OCI-LY7 (cell line): ENCODE results near the gene CILP2. TPM values are rescaled to one million over a fixed set of nuclear protein-coding genes. Genes with fewer than 3 reads are reported as not detected.

Experiments
- BruUV-seq: library from RNA; stranded (reverse); fragments of 400-500 nt; replicated peaks from 2 replicates; lab custom pipeline; 2021; lab: Mats Ljungman, UMichigan
- CTCF ChIA-PET: fragments of 300-600 bp; sonication (Branson Sonifier 250); formaldehyde crosslinking; loops from one replicate; lab custom pipeline; 2022; ENCODE audit warnings: antibody characterized with exemption; ENCODE audit not compliant: unreplicated experiment; lab: Charles Lee
- POLR2A ChIA-PET: fragments of 300-600 bp; sonication (Branson Sonifier 250); formaldehyde crosslinking; loops from one replicate; lab custom pipeline; 2022; ENCODE audit warnings: antibody characterized with exemption; lab: Charles Lee
- DNase-seq: peaks from one replicate; pipeline ENCODE4 v3.0.0-alpha.2; 2015; ENCODE audit warnings: low spot score
- H2AFZ ChIP-seq: fragments of 200-600 bp; sonication (generic), shearing (Covaris generic); 2 replicates; pipeline ENCODE4 v1.6.1; 2014; ENCODE audit warnings: mild to moderate bottlenecking, antibody characterized with exemption, low read length, moderate library complexity
- H3K27ac ChIP-seq: fragments of 200-600 bp; sonication (generic); 2 replicates; pipeline ENCODE4 v1.5.1; 2014; ENCODE audit warnings: mixed run types, low read depth, mild to moderate bottlenecking, moderate library complexity, low read length, inconsistent platforms; ENCODE audit not compliant: poor library complexity, severe bottlenecking
- H3K36me3 ChIP-seq: fragments of 200-600 bp; sonication (generic); 2 replicates; pipeline ENCODE4 v1.6.1; 2014; ENCODE audit warnings: mild to moderate bottlenecking, antibody characterized with exemption, low read length, moderate library complexity, mixed read lengths; ENCODE audit not compliant: insufficient read depth
- H3K4me1 ChIP-seq: fragments of 200-600 bp; sonication (generic); 2 replicates; pipeline ENCODE4 v1.5.1; 2014; ENCODE audit warnings: mild to moderate bottlenecking, low read length; ENCODE audit not compliant: insufficient read depth, poor library complexity, severe bottlenecking
- H3K4me2 ChIP-seq: fragments of 200-600 bp; sonication (generic); 2 replicates; pipeline ENCODE4 v1.6.1; 2014; ENCODE audit warnings: mild to moderate bottlenecking, low read length
- H3K4me3 ChIP-seq: fragments of 200-600 bp; sonication (generic); 2 replicates; pipeline ENCODE4 v1.5.1; 2014; ENCODE audit warnings: mild to moderate bottlenecking, low read depth, low read length; ENCODE audit not compliant: poor library complexity, severe bottlenecking
- H3K79me2 ChIP-seq: fragments of 200-600 bp; sonication (generic); 2 replicates; pipeline ENCODE4 v1.6.1; 2016; ENCODE audit warnings: low read depth, mild to moderate bottlenecking, low read length, moderate library complexity, mixed read lengths; ENCODE audit not compliant: insufficient read depth
- H3K9me2 ChIP-seq: fragments of 200-600 bp; sonication (generic); 2 replicates; pipeline ENCODE4 v1.6.1; 2016; ENCODE audit warnings: mild to moderate bottlenecking, low read length, mixed read lengths; ENCODE audit not compliant: insufficient read depth
- H3K9me3 ChIP-seq: fragments of 200-600 bp; sonication (generic); 2 replicates; pipeline ENCODE4 v1.6.1; 2014; ENCODE audit warnings: mild to moderate bottlenecking, mixed run types, low read length, mixed read lengths
- H4K20me1 ChIP-seq: fragments of 200-600 bp; sonication (generic); 2 replicates; pipeline ENCODE4 v1.6.1; 2014; ENCODE audit warnings: mild to moderate bottlenecking, antibody characterized with exemption, low read length, moderate library complexity, mixed read lengths; ENCODE audit not compliant: insufficient read depth
- EZH2phosphoT487 ChIP-seq: fragments of 200-600 bp; sonication (generic); IDR thresholded peaks from 2 replicates; pipeline ENCODE4 v1.6.1; 2018; ENCODE audit warnings: low read depth, borderline replicate concordance, mild to moderate bottlenecking, mixed run types, antibody characterized with exemption, low read length, moderate library complexity, mixed read lengths
- intact Hi-C: fragments of 100-400 bp; cut with micrococcal nuclease; formaldehyde crosslinking; loops from one replicate; pipeline ENCODE4 v1.10.0; 2022; ENCODE audit not compliant: unreplicated experiment
- total RNA-seq, 2 experiments: library from RNA; depleted of rRNA in 1 of 2; stranded (reverse); fragments of >200 nt in 1 of 2; shearing (Covaris generic) in 1 of 2; gene quantifications; 2 replicates each; pipeline ENCODE4 v1.2.3, GENCODE V29; 2014 to 2022
- TF ChIP-seq, protein P1 (sequence below): fragments of 200-600 bp; sonication (generic); conservative IDR thresholded peaks from 2 replicates; pipeline ENCODE4 v1.5.1; 2014; ENCODE audit warnings: mild to moderate bottlenecking, antibody characterized with exemption, low read length, moderate library complexity, mixed read lengths

Gene CILP2
- total RNA-seq, 2 experiments from 2014 or later, result 0.19 to 0.51 TPM

DNA sequence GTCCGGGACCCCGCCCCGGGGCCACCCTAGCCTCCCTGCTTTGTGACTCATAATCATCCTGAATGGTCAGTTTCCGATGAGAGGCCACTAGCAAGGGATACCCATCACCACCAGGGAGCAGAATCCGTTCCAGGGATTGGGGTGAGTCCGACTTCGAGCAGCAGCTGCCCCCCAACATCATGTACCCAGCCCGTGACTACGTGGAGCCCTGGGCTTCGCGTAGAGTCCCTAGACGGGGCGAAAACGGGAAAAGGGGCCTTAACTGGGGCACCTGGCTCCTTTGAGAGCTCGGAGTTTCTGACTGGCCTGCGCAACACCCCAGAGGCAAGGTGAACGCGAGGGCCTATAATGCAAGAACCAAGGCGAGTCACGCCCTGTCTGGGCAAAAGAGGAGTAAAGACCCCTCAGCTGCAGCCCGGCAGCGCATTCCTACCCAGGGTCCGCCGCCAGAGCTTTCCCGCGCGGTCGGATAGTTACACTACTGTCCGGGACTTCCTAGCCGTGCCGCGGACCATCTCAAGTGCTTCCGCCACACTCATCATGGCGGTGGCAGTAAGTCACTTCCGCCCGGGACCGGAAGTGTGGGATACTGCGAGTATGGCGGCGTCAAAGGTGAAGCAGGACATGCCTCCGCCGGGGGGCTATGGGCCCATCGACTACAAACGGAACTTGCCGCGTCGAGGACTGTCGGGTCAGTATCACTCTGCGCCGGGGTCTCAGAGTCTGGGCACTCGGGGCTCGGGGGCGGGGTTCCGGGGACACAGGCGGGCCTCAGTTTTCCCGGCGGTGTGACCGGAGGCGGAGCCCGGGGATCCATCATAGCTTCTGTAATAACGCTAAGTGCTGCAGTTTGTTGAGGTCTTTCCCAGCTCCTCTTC is 22.2 kb upstream of the CILP2 start, which contains the start of gene NDUFA13:
Gene NDUFA13, plus strand, starts transcription at position 584 of the 878 bp plus-strand sequence. Its CDS starts 14 bp downstream, at position 598.
- H3K9me2 ChIP-seq, result no peaks in the 10 kb centered on the region
- TSS peak; percentile 95 for BruUV-seq
- peak within 1 kb of the TSS; percentile 90 for H3K4me3 ChIP-seq
- H3K4me1 ChIP-seq, result peaks cover 32% of the 10 kb centered on the region
- intact Hi-C loops, result loop anchor here (1.0 kb wide), 1 partner anchor 8 kb away; no protein-coding TSS in a partner anchor
- H3K4me2 ChIP-seq, result peak within 1 kb of the TSS; percentile 70
- H3K79me2 ChIP-seq, result peaks cover 46% of the 10 kb centered on the region
- DNase-seq, result peak; percentile 95
- H4K20me1 ChIP-seq, result no peaks in the 10 kb centered on the region
- POLR2A ChIA-PET, result interaction anchor here (0.6 to 2.2 kb wide), 4 partner anchors 9 to 141 kb away, joined by 3 to 7 read pairs (median 3); no protein-coding TSS in a partner anchor
- peaks cover 25% of the 10 kb centered on the region for H3K36me3 ChIP-seq
- peak within 1 kb of the TSS; percentile 56 for H3K27ac ChIP-seq
- H2AFZ ChIP-seq, result peak within 1 kb of the TSS; percentile 43; the same call in 1 of the 2 replicates
- H3K9me3 ChIP-seq, result no peaks in the 10 kb centered on the region
- CTCF ChIA-PET, result no interaction called here
- TF ChIP-seq, protein P1, sequence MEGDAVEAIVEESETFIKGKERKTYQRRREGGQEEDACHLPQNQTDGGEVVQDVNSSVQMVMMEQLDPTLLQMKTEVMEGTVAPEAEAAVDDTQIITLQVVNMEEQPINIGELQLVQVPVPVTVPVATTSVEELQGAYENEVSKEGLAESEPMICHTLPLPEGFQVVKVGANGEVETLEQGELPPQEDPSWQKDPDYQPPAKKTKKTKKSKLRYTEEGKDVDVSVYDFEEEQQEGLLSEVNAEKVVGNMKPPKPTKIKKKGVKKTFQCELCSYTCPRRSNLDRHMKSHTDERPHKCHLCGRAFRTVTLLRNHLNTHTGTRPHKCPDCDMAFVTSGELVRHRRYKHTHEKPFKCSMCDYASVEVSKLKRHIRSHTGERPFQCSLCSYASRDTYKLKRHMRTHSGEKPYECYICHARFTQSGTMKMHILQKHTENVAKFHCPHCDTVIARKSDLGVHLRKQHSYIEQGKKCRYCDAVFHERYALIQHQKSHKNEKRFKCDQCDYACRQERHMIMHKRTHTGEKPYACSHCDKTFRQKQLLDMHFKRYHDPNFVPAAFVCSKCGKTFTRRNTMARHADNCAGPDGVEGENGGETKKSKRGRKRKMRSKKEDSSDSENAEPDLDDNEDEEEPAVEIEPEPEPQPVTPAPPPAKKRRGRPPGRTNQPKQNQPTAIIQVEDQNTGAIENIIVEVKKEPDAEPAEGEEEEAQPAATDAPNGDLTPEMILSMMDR, result no peak; the same call in 1 of the 2 replicates
- no peak for TF ChIP-seq EZH2phosphoT487

DNA sequence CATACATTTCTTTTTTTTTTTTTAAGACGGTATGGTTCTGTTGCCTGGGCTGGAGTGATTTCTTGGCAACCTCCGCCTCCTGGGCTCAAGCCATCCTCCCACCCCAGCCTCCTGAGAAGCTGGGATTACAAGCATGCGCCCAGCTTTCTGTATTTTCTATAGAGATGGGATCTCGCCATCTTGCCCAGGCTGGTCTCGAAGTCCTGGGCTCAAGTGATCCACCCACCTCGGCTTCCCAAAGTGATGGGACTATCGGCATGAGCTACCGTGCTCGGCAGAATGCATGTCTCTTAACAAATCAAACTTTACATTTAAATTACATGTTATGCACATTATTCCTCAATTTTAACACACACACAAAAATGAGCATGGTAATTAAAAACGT is 20.8 kb upstream of the CILP2 start:
- intact Hi-C loops, result no loop called here
- TSS peak; percentile 77 for BruUV-seq
- CTCF ChIA-PET, result no interaction called here

More for the DNA sequence above, 20.8 kb upstream of the CILP2 start:
- Histone ChIP-seq H4K20me1 (no peaks in the 10 kb centered on the region), H3K9me2 (no peaks in the 10 kb centered on the region), H3K4me3 (peak overlapping the region; percentile 90), H3K4me1 (peaks cover 37% of the 10 kb centered on the region), H3K79me2 (peaks cover 60% of the 10 kb centered on the region), H3K9me3 (no peaks in the 10 kb centered on the region), H2AFZ (no peak overlapping the region), H3K4me2 (peak overlapping the region; percentile 70), H3K36me3 (peaks cover 28% of the 10 kb centered on the region), H3K27ac (peak overlapping the region; percentile 56)
- DNase-seq, result no peak
- POLR2A ChIA-PET, result no interaction called here
- TF ChIP-seq EZH2phosphoT487, result no peak
- TF ChIP-seq, protein P1, result no peak
